Neural cell (in vitro differentiated cells): ENCODE data around the gene UBE2QL1. TPM values are rescaled to one million over a fixed set of nuclear protein-coding genes. Genes with fewer than 3 reads are reported as not detected.

Experiments
- H2AFZ ChIP-seq: fragments of 200-600, 300-800 bp; sonication (generic), shearing (Covaris generic); 2 replicates; pipeline ENCODE4 v1.6.0; 2014; ENCODE audit warnings: low read depth, mild to moderate bottlenecking, antibody characterized with exemption, low read length, moderate library complexity
- H3F3A ChIP-seq: fragments of 200-600 bp; shearing (Covaris generic); 2 replicates; pipeline ENCODE4 v1.6.1; 2016; ENCODE audit warnings: mild to moderate bottlenecking, moderate library complexity, mixed read lengths, antibody characterized with exemption, low read length; ENCODE audit not compliant: insufficient read depth, poor library complexity, severe bottlenecking
- H3K27ac ChIP-seq: fragments of 200-600, 300-800 bp; sonication (generic), shearing (Covaris generic); 2 replicates; pipeline ENCODE4 v1.5.1; 2014; ENCODE audit warnings: mild to moderate bottlenecking, low read length, moderate library complexity
- H3K27me3 ChIP-seq: fragments of 300-800, 200-600 bp; sonication (generic), shearing (Covaris generic); 2 replicates; pipeline ENCODE4 v1.6.0; 2014; ENCODE audit warnings: mild to moderate bottlenecking, low read depth, low read length, moderate library complexity; ENCODE audit not compliant: insufficient read depth
- H3K36me3 ChIP-seq: fragments of 300-800, 200-600 bp; sonication (generic), shearing (Covaris generic); 2 replicates; pipeline ENCODE4 v1.5.1; 2014; ENCODE audit warnings: mild to moderate bottlenecking, antibody characterized with exemption, low read length, moderate library complexity; ENCODE audit not compliant: insufficient read depth
- H3K4me2 ChIP-seq: fragments of 300-800, 200-600 bp; sonication (generic), shearing (Covaris generic); 2 replicates; pipeline ENCODE4 v1.6.0; 2014; ENCODE audit warnings: mild to moderate bottlenecking, low read length
- H3K4me3 ChIP-seq: fragments of 300-800, 200-600 bp; sonication (generic), shearing (Covaris generic); 2 replicates; pipeline ENCODE4 v1.5.1; 2014; ENCODE audit warnings: mild to moderate bottlenecking, low read length, moderate library complexity
- H3K79me2 ChIP-seq: fragments of 200-600 bp; shearing (Covaris generic); replicated peaks from 2 replicates; pipeline ENCODE4 v1.6.0; 2014; ENCODE audit warnings: mild to moderate bottlenecking, low read length, moderate library complexity; ENCODE audit not compliant: insufficient read depth
- H3K9ac ChIP-seq: fragments of 300-800, 200-600 bp; sonication (generic), shearing (Covaris generic); 2 replicates; pipeline ENCODE4 v1.6.1; 2016; ENCODE audit warnings: mild to moderate bottlenecking, low read length, mixed read lengths
- H3K9me2 ChIP-seq: fragments of 200-600 bp; shearing (Covaris generic); 2 replicates; pipeline ENCODE4 v1.6.1; 2016; ENCODE audit warnings: mild to moderate bottlenecking, low read length, mixed read lengths; ENCODE audit not compliant: insufficient read depth
- H3K9me3 ChIP-seq: fragments of 200-600, 300-800 bp; sonication (generic), shearing (Covaris generic); 2 replicates; pipeline ENCODE4 v1.6.1; 2016; ENCODE audit warnings: mild to moderate bottlenecking, mixed run types, low read length, moderate library complexity, mixed read lengths
- H4K20me1 ChIP-seq: fragments of 200-600 bp; shearing (Covaris generic); 2 replicates; pipeline ENCODE4 v1.6.1; 2016; ENCODE audit warnings: mild to moderate bottlenecking, mixed run types; ENCODE audit not compliant: insufficient read depth
- CTCF ChIP-seq: fragments of 450-650 bp; IDR thresholded peaks from 2 replicates; pipeline ENCODE4 v1.5.1; 2014; ENCODE audit warnings: antibody characterized with exemption, mild to moderate bottlenecking, moderate library complexity; ENCODE audit not compliant: poor library complexity, severe bottlenecking
- EP300 ChIP-seq: fragments of 450-650 bp; conservative IDR thresholded peaks from 2 replicates; pipeline ENCODE4 v1.6.1; 2014; ENCODE audit warnings: antibody characterized with exemption, mild to moderate bottlenecking, moderate library complexity; ENCODE audit not compliant: poor library complexity, severe bottlenecking
- EZH2 ChIP-seq: fragments of 200-600, 300-800 bp; shearing (Covaris generic), sonication (generic); IDR thresholded peaks from 2 replicates; pipeline ENCODE4 v1.6.1; 2014; ENCODE audit warnings: antibody characterized with exemption, low read length, borderline replicate concordance, mild to moderate bottlenecking; ENCODE audit not compliant: insufficient read depth, poor library complexity, severe bottlenecking
- MXI1 ChIP-seq: fragments of 450-650 bp; conservative IDR thresholded peaks from 2 replicates; pipeline ENCODE4 v1.6.1; 2014; ENCODE audit warnings: antibody characterized with exemption, mild to moderate bottlenecking; ENCODE audit not compliant: poor library complexity, severe bottlenecking
- POLR2AphosphoS5 ChIP-seq: IDR thresholded peaks from 2 replicates; pipeline ENCODE4 v1.6.1; 2012
- RAD21 ChIP-seq: fragments of 450-650 bp; conservative IDR thresholded peaks from 2 replicates; pipeline ENCODE4 v1.6.1; 2014; ENCODE audit warnings: antibody characterized with exemption, mild to moderate bottlenecking, moderate library complexity
- SMC3 ChIP-seq: fragments of 450-650 bp; conservative IDR thresholded peaks from 2 replicates; pipeline ENCODE4 v1.6.1; 2014; ENCODE audit warnings: antibody characterized with exemption, mild to moderate bottlenecking, moderate library complexity; ENCODE audit not compliant: poor library complexity
- TAF1 ChIP-seq: IDR thresholded peaks from 2 replicates; pipeline ENCODE4 v1.6.1; 2012; ENCODE audit warnings: low read depth
- polyA plus RNA-seq: library from polyadenylated mRNA; depleted of rRNA; stranded (reverse); fragments of >200 nt; gene quantifications from 2 replicates; pipeline ENCODE4 v1.2.3, GENCODE V29; 2014
- TF ChIP-seq, protein P1 (sequence below): IDR thresholded peaks from 2 replicates; pipeline ENCODE4 v1.6.1; 2012; ENCODE audit warnings: borderline replicate concordance

Gene UBE2QL1
- polyA plus RNA-seq, 1 donor from 2014 or later, result 13.8 TPM

DNA sequence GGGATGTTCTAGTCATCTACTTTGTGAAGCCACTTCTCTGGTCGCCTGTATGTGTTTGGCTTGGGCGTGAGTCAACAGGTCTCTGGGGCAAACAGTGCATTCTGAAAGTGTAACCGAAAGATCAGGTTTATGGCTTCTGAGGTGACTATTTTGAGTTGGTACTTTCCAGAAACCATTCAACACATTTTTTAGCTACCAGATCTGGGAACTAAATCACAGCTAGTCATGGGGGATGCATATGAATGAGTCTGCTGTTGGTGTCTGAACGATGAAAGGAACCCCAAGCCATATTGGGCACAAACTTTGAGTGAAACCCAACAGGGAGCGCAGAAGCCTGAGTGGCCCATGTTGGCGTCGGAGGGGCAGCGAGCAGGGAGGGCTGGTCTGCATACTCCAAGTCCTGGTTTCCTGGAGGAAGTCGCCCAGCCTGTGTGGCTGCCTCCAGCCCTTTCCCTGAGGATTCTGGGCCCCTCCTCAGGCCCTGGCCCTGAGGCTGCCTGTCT lies 35.3 kb downstream of the UBE2QL1 start:
- Histone ChIP-seq H3K79me2 (no peaks in the 10 kb centered on the region), H3K27me3 (no peaks in the 10 kb centered on the region), H2AFZ (no peak overlapping the region), H3K36me3 (no peaks in the 10 kb centered on the region), H3K9me2 (no peaks in the 10 kb centered on the region), H3K4me3 (no peak overlapping the region), H3K4me2 (no peak overlapping the region), H3F3A (no peaks in the 10 kb centered on the region), H3K9ac (no peak overlapping the region), H4K20me1 (no peaks in the 10 kb centered on the region), H3K9me3 (no peaks in the 10 kb centered on the region), H3K27ac (no peak overlapping the region)
- no peak for TF ChIP-seq SMC3
- no peak for TF ChIP-seq CTCF
- TF ChIP-seq, protein P1, sequence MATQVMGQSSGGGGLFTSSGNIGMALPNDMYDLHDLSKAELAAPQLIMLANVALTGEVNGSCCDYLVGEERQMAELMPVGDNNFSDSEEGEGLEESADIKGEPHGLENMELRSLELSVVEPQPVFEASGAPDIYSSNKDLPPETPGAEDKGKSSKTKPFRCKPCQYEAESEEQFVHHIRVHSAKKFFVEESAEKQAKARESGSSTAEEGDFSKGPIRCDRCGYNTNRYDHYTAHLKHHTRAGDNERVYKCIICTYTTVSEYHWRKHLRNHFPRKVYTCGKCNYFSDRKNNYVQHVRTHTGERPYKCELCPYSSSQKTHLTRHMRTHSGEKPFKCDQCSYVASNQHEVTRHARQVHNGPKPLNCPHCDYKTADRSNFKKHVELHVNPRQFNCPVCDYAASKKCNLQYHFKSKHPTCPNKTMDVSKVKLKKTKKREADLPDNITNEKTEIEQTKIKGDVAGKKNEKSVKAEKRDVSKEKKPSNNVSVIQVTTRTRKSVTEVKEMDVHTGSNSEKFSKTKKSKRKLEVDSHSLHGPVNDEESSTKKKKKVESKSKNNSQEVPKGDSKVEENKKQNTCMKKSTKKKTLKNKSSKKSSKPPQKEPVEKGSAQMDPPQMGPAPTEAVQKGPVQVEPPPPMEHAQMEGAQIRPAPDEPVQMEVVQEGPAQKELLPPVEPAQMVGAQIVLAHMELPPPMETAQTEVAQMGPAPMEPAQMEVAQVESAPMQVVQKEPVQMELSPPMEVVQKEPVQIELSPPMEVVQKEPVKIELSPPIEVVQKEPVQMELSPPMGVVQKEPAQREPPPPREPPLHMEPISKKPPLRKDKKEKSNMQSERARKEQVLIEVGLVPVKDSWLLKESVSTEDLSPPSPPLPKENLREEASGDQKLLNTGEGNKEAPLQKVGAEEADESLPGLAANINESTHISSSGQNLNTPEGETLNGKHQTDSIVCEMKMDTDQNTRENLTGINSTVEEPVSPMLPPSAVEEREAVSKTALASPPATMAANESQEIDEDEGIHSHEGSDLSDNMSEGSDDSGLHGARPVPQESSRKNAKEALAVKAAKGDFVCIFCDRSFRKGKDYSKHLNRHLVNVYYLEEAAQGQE, result no peak
- TF ChIP-seq RAD21, result no peak
- TF ChIP-seq TAF1, result no peak
- TF ChIP-seq EP300, result no peak

DNA sequence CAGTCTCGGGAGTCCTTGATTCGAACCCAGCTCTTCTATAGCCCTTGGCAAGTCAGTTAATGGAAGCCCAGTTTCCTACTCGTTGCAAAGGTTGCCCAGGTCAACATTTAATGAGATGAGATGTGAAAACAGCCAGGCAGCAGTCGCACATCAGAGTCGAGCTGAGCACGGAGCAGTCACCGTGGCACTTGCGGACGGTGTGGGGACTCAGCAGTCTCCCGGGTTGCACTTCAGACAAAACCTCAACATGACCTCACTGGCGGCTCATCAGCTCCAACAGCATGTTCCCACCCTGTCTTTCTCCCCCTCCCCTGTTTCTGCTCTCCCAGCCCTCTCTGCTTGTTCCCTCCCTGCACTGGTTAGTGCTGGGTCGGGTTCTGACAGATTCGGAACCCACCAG lies 35.8 kb downstream of the UBE2QL1 start:
- Histone ChIP-seq H3K9me3 (no peaks in the 10 kb centered on the region), H3K27me3 (no peaks in the 10 kb centered on the region), H3K4me2 (no peak overlapping the region), H3K9me2 (no peaks in the 10 kb centered on the region), H4K20me1 (no peaks in the 10 kb centered on the region), H2AFZ (no peak overlapping the region), H3K4me3 (no peak overlapping the region), H3K79me2 (no peaks in the 10 kb centered on the region), H3K27ac (no peak overlapping the region), H3F3A (no peaks in the 10 kb centered on the region), H3K9ac (no peak overlapping the region), H3K36me3 (no peaks in the 10 kb centered on the region)
- no peak for TF ChIP-seq SMC3
- TF ChIP-seq TAF1, result no peak
- no peak for TF ChIP-seq CTCF
- TF ChIP-seq EP300, result no peak
- TF ChIP-seq RAD21, result no peak
- no peak for TF ChIP-seq MXI1
- TF ChIP-seq EZH2, result no peak
- no peak for TF ChIP-seq POLR2AphosphoS5
- TF ChIP-seq, protein P1, result no peak
